Middle frontal gyrus (tissue), 1 donor: Measurements from ENCODE around the gene STK10.

ENCODE experiments used
- DNase-seq: peaks from one replicate; pipeline ENCODE4 v3.0.0-alpha.2; 2015; ENCODE audit warnings: low spot score; ENCODE audit errors: extremely low spot score

STK10 gene

GRCh38 chr5:172189693-172190296 is 1.8 kb upstream of the STK10 start:
- no peak for DNase-seq

GRCh38 chr5:172188893-172189692 is 1.1 kb upstream of the STK10 start:
- DNase-seq, result no peak

- no peak for DNase-seq
Observed at GRCh38 chr5:172187118-172188032, 649 bp downstream of the STK10 start.

- no peak for DNase-seq
Observed at GRCh38 chr5:172186114-172186695, 1.8 kb downstream of the STK10 start.

- no peak for DNase-seq
Observed at GRCh38 chr5:172185096-172185461, 2.9 kb downstream of the STK10 start.

GRCh38 chr5:172183881-172184280 is 4.1 kb downstream of the STK10 start:
- DNase-seq, result no peak

GRCh38 chr5:172182291-172182690 is 5.7 kb downstream of the STK10 start:
- DNase-seq, result no peak

GRCh38 chr5:172180936-172181335 is 7.1 kb downstream of the STK10 start:
- no peak for DNase-seq

GRCh38 chr5:172178991-172179989 is 8.7 kb downstream of the STK10 start:
- no peak for DNase-seq

GRCh38 chr5:172178301-172178987 is 9.6 kb downstream of the STK10 start:
- no peak for DNase-seq

GRCh38 chr5:172177176-172177575 is 10.8 kb downstream of the STK10 start:
- no peak for DNase-seq

GRCh38 chr5:172175263-172175719 is 12.7 kb downstream of the STK10 start:
- no peak for DNase-seq

- no peak for DNase-seq
Observed at GRCh38 chr5:172173564-172174153, 14.4 kb downstream of the STK10 start.

- no peak for DNase-seq
Observed at GRCh38 chr5:172172912-172173563, 15.0 kb downstream of the STK10 start.

- DNase-seq, result no peak
Observed at GRCh38 chr5:172171118-172171517, 16.9 kb downstream of the STK10 start.

GRCh38 chr5:172170251-172170701 is 17.7 kb downstream of the STK10 start:
- DNase-seq, result no peak

- no peak for DNase-seq
Observed at GRCh38 chr5:172169216-172169615, 18.8 kb downstream of the STK10 start.

- no peak for DNase-seq
Observed at GRCh38 chr5:172168311-172168710, 19.7 kb downstream of the STK10 start.

GRCh38 chr5:172167895-172168294 is 20.1 kb downstream of the STK10 start:
- DNase-seq, result no peak
